Hepatocyte (in vitro differentiated cells): ENCODE measurements around the gene KIAA1958.

Experiments used
- EZH2 ChIP-seq: fragments of 200-600 bp; sonication (generic); IDR thresholded peaks from 2 replicates; pipeline ENCODE4 v1.6.1; 2016; ENCODE audit warnings: antibody characterized with exemption, mild to moderate bottlenecking, borderline replicate concordance
- EZH2phosphoT487 ChIP-seq: fragments of 200-600 bp; sonication (generic); IDR thresholded peaks from one replicate; pipeline ENCODE4 v1.6.1; 2018; ENCODE audit warnings: antibody characterized with exemption, mild to moderate bottlenecking, low read depth, moderate library complexity; ENCODE audit not compliant: unreplicated experiment, severe bottlenecking
- TF ChIP-seq, protein P1 (sequence below): fragments of 200-600 bp; sonication (generic); IDR thresholded peaks from 2 replicates; pipeline ENCODE4 v1.5.1; 2016; ENCODE audit warnings: antibody characterized with exemption, mild to moderate bottlenecking; ENCODE audit not compliant: poor library complexity

DNA sequence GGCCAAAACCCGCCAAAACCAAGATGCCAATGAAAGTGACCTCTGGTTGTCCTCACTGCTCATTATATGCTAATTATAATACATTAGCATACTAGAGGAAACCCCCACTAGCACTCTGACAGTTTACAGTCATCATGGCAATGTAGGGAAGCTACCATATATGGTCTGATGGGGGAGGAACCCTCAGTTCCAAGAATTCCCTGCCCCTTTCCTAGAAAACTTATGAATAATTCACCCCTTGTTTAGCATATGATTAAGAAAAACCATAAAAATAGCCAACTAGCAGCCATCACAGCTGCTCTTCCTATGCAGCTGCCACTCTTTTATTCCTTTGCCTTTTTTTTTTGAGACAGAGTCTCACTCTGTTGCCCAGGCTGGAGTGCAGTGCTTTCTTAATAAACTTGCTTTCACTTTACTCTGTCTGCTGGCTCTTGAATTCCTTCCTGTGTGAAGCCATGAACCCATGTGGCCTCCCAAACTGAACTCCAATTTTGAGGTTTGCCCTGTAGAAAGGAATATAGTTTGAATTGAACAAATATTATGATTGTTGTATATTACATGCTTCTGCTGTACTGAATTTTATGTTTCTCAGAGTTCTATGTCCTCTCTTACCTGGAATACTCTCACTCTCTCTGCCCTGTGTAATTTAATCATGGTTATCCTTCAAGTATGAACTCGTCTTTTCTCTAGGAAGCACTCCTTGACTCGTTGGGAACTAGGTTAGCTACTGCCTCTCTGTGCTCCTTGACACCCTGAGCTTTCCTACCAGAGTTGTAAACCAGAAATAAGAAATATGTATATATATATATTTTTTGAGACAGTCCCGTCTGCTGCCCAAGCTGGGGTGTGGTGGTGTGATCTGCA lies 59.8 kb downstream of the KIAA1958 start:
- TF ChIP-seq, protein P1, sequence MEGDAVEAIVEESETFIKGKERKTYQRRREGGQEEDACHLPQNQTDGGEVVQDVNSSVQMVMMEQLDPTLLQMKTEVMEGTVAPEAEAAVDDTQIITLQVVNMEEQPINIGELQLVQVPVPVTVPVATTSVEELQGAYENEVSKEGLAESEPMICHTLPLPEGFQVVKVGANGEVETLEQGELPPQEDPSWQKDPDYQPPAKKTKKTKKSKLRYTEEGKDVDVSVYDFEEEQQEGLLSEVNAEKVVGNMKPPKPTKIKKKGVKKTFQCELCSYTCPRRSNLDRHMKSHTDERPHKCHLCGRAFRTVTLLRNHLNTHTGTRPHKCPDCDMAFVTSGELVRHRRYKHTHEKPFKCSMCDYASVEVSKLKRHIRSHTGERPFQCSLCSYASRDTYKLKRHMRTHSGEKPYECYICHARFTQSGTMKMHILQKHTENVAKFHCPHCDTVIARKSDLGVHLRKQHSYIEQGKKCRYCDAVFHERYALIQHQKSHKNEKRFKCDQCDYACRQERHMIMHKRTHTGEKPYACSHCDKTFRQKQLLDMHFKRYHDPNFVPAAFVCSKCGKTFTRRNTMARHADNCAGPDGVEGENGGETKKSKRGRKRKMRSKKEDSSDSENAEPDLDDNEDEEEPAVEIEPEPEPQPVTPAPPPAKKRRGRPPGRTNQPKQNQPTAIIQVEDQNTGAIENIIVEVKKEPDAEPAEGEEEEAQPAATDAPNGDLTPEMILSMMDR: no peak
- TF ChIP-seq EZH2phosphoT487: no peak
- no peak for TF ChIP-seq EZH2
